Liver (tissue), 9 donors: Measurements from ENCODE around the gene ERMARD. TPM values are rescaled to one million over a fixed set of nuclear protein-coding genes. Genes with fewer than 3 reads are reported as not detected.

Source experiments
- DNase-seq: peaks from one replicate; pipeline ENCODE4 v3.0.0-alpha.2; 2017; ENCODE audit warnings: low spot score
- H3K27ac ChIP-seq, 2 donors: one replicate each; pipeline ENCODE4 v1.7.0; 2013; ENCODE audit warnings: inconsistent platforms in 2 of 2, low read length in 2 of 2, control low read depth in 1 of 2, low read depth in 1 of 2, mild to moderate bottlenecking in 1 of 2
- H3K27me3 ChIP-seq, 4 donors: one replicate each; pipeline versions ENCODE4 v1.6.1 to v1.7.0; 2013; ENCODE audit warnings: low read length in 3 of 4, inconsistent platforms in 1 of 4, mild to moderate bottlenecking in 1 of 4, moderate library complexity in 1 of 4; ENCODE audit not compliant: control insufficient read depth in 4 of 4, insufficient read depth in 4 of 4
- H3K36me3 ChIP-seq, 4 donors: one replicate each; pipeline versions ENCODE4 v1.6.1 to v1.7.0; 2013; ENCODE audit warnings: low read length in 3 of 4, mild to moderate bottlenecking in 3 of 4, low read depth in 1 of 4, moderate library complexity in 1 of 4; ENCODE audit not compliant: control insufficient read depth in 4 of 4, insufficient read depth in 3 of 4
- H3K4me1 ChIP-seq, 4 donors: one replicate each; pipeline versions ENCODE4 v1.6.1 to v1.7.0; 2013; ENCODE audit warnings: low read length in 3 of 4, mild to moderate bottlenecking in 3 of 4, moderate library complexity in 1 of 4; ENCODE audit not compliant: control insufficient read depth in 4 of 4, insufficient read depth in 4 of 4
- H3K4me3 ChIP-seq, 3 donors: one replicate each; pipeline versions ENCODE4 v1.6.1 to v1.7.0; 2013; ENCODE audit warnings: low read length in 3 of 3, control low read depth in 1 of 3, low read depth in 1 of 3, mild to moderate bottlenecking in 1 of 3
- H3K9ac ChIP-seq, 2 donors: one replicate each; pipeline ENCODE4 v1.7.0; 2013; ENCODE audit warnings: low read length in 2 of 2, mild to moderate bottlenecking in 2 of 2, moderate library complexity in 2 of 2, control low read depth in 1 of 2, low read depth in 1 of 2
- H3K9me3 ChIP-seq, 4 donors: one replicate each; pipeline versions ENCODE4 v1.6.1 to v1.7.0; 2013; ENCODE audit warnings: low read length in 3 of 4; ENCODE audit not compliant: control insufficient read depth in 4 of 4
- EGR1 ChIP-seq, 2 donors: IDR thresholded peaks; 2 replicates each; pipeline ENCODE4 v1.6.1; 2016 to 2018; ENCODE audit warnings: antibody characterized with exemption in 2 of 2, low read depth in 2 of 2
- FOXA1 ChIP-seq: IDR thresholded peaks from 2 replicates; pipeline ENCODE4 v1.6.1; 2016; ENCODE audit warnings: antibody characterized with exemption
- FOXA2 ChIP-seq: IDR thresholded peaks from 2 replicates; pipeline ENCODE4 v1.6.1; 2016; ENCODE audit warnings: antibody characterized with exemption
- GABPA ChIP-seq, 2 donors: IDR thresholded peaks in 1 of 2; conservative IDR thresholded peaks in 1 of 2; 2 replicates each; pipeline ENCODE4 v1.6.1; 2016; ENCODE audit warnings: antibody characterized with exemption in 2 of 2, mild to moderate bottlenecking in 1 of 2, moderate library complexity in 1 of 2
- HNF4A ChIP-seq, 2 donors: conservative IDR thresholded peaks; 2 replicates each; pipeline ENCODE4 v1.6.1; 2016; ENCODE audit warnings: antibody characterized with exemption in 2 of 2, mild to moderate bottlenecking in 2 of 2
- HNF4G ChIP-seq: IDR thresholded peaks from 2 replicates; pipeline ENCODE4 v1.6.1; 2016; ENCODE audit warnings: antibody characterized with exemption
- JUND ChIP-seq, 2 donors: IDR thresholded peaks; 2 replicates each; pipeline ENCODE4 v1.6.1; 2016; ENCODE audit warnings: antibody characterized with exemption in 2 of 2
- NR2F2 ChIP-seq: IDR thresholded peaks from 2 replicates; pipeline ENCODE4 v1.6.1; 2016; ENCODE audit warnings: antibody characterized with exemption
- RAD21 ChIP-seq, 2 donors: IDR thresholded peaks; 2 replicates each; pipeline ENCODE4 v1.6.1; 2016; ENCODE audit warnings: antibody characterized with exemption in 2 of 2, mild to moderate bottlenecking in 2 of 2
- RXRA ChIP-seq, 2 donors: IDR thresholded peaks; 2 replicates each; pipeline ENCODE4 v1.6.1; 2017 to 2018; ENCODE audit warnings: antibody characterized with exemption in 2 of 2, mild to moderate bottlenecking in 1 of 2
- SP1 ChIP-seq: IDR thresholded peaks from 2 replicates; pipeline ENCODE4 v1.6.1; 2018; ENCODE audit warnings: antibody characterized with exemption, mild to moderate bottlenecking
- TAF1 ChIP-seq: conservative IDR thresholded peaks from 2 replicates; pipeline ENCODE4 v1.6.1; 2016; ENCODE audit warnings: antibody characterized with exemption, mild to moderate bottlenecking
- YY1 ChIP-seq: IDR thresholded peaks from 2 replicates; pipeline ENCODE4 v1.6.1; 2016; ENCODE audit warnings: antibody characterized with exemption, mild to moderate bottlenecking
- WGBS: extraction: QIAGEN DNeasy Blood & Tissue Kit; methylation state at CpG from one replicate; pipeline ENCODE4 v1.1.7; 2013; 5-methylcytosine and 5-hydroxymethylcytosine counted together
- polyA plus RNA-seq, 2 donors: library from polyadenylated mRNA; stranded (reverse) in 1 of 2; unstranded in 1 of 2; fragments of 200-250 nt in 1 of 2; fragments of >200 nt in 1 of 2; fragmentation: Nextera tagmentation in 1 of 2; extraction: Ambion mirVana in 1 of 2; gene quantifications; one replicate each; pipeline versions ENCODE4 v1.2.1 to v1.2.3, GENCODE V29; 2013 to 2015
- total RNA-seq, 2 donors: library from RNA; depleted of rRNA; stranded (reverse); fragments of >200 nt; gene quantifications; one replicate each; pipeline ENCODE4 v1.2.3, GENCODE V29; 2014
- TF ChIP-seq, protein P1 (sequence below): fragments of 150-350 bp; IDR thresholded peaks from 2 replicates; pipeline ENCODE4 v1.5.1; 2017; ENCODE audit warnings: improper control_type of control experiment, low read depth, low read length; ENCODE audit not compliant: missing input control
- TF ChIP-seq, protein P2 (sequence below): IDR thresholded peaks from 2 replicates; pipeline ENCODE4 v1.6.1; 2016; ENCODE audit warnings: antibody characterized with exemption
- TF ChIP-seq, protein P3 (sequence below): IDR thresholded peaks from 2 replicates; pipeline ENCODE4 v1.6.1; 2016; ENCODE audit warnings: antibody characterized with exemption
- TF ChIP-seq, protein P4 (sequence below): IDR thresholded peaks from 2 replicates; pipeline ENCODE4 v1.6.1; 2016; ENCODE audit warnings: antibody characterized with exemption
- TF ChIP-seq, protein P5 (sequence below): IDR thresholded peaks from 2 replicates; pipeline ENCODE4 v1.6.1; 2016; ENCODE audit warnings: antibody characterized with exemption, mild to moderate bottlenecking
- donor health status: healthy.
- donor health status: healthy.
- donor health status: healthy.
- donor health status: healthy.
- donor health status: healthy.

Gene ERMARD
- total RNA-seq (10 to 100 TPM; 11.9 to 20.7 TPM), polyA plus RNA-seq (10 to 100 TPM; 10.1 to 16.1 TPM)

DNA sequence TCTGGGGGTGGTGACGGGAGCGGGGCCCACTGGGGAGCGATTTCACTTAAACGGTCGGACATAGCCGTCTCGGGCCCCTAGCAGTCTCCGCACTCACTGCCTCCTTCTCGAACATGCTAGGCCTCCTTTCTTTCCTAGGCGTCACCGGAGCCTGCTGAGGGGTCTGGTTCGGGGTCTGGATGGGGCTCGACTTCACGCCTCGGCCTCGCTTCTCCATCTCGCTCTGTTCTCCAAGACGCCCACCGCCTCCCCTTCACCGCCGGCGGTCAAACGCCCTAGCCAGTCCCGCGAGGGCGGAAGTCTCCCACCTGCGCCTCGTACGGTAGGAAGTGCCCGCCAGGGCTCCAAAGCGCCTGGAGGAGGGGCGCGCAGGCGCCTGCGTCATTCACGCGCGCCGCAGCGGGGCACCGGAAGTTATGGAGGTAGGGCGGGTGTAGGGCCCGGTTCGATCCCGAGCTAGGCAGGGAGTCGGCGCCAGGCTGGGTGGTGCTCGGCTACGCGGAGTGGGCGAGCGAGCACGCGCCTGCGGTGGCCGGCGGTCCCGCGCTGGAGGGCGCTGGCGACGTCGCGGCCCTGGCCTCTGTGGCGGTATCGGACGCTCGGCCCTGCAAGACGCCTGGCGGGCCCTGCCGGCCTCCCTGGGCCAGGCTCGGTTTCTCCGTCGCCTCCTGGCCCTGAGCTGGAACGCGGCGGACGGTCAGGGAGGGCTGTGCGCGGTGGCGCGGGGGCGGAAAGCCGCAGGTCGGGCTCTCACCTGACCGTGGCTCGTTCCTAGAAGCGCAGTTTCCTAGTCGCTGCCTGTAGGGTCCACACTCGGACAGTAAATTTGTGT lies at the start of gene ERMARD, which contains the start of gene DYNLT2:
ERMARD (plus strand) TSS at position 381 of the 832 bp plus-strand sequence; CDS start at position 417, 36 bp downstream.
DYNLT2 (minus strand) TSS at position 331 of the 832 bp plus-strand sequence; CDS start at position 217, 114 bp downstream.
- under 1% methylated on average over 90 of the region's 90 CpGs for WGBS
- H3K4me3 ChIP-seq = peak within 1 kb of the TSS; percentile 55 to 94 (median 89)
- no peaks in the 10 kb centered on the region for H3K9me3 ChIP-seq
- TF ChIP-seq FOXA2 (no peak), HNF4G (no peak), HNF4A (conservative IDR thresholded peaks at IDR 0.05) (peak in 1 of 2 donors; percentile 23), JUND (IDR thresholded peaks at IDR 0.05) (no peak), FOXA1 (no peak), GABPA (IDR thresholded peaks at IDR 0.05 in 1 of 2, conservative IDR thresholded peaks at IDR 0.05 in 1 of 2) (peak; percentile 66 to 96), RXRA (IDR thresholded peaks at IDR 0.05) (no peak), EGR1 (IDR thresholded peaks at IDR 0.05; ENCODE audit: low read depth in 2 of 2) (peak in 1 of 2 donors; percentile 22), RAD21 (IDR thresholded peaks at IDR 0.05) (peak; percentile 34 to 55), SP1 (peak; percentile 51), NR2F2 (no peak), YY1 (peak; percentile 94), TAF1 (peak; percentile 55)
- TF ChIP-seq, protein P1, sequence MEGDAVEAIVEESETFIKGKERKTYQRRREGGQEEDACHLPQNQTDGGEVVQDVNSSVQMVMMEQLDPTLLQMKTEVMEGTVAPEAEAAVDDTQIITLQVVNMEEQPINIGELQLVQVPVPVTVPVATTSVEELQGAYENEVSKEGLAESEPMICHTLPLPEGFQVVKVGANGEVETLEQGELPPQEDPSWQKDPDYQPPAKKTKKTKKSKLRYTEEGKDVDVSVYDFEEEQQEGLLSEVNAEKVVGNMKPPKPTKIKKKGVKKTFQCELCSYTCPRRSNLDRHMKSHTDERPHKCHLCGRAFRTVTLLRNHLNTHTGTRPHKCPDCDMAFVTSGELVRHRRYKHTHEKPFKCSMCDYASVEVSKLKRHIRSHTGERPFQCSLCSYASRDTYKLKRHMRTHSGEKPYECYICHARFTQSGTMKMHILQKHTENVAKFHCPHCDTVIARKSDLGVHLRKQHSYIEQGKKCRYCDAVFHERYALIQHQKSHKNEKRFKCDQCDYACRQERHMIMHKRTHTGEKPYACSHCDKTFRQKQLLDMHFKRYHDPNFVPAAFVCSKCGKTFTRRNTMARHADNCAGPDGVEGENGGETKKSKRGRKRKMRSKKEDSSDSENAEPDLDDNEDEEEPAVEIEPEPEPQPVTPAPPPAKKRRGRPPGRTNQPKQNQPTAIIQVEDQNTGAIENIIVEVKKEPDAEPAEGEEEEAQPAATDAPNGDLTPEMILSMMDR = peak; percentile 50
- TF ChIP-seq, protein P2, sequence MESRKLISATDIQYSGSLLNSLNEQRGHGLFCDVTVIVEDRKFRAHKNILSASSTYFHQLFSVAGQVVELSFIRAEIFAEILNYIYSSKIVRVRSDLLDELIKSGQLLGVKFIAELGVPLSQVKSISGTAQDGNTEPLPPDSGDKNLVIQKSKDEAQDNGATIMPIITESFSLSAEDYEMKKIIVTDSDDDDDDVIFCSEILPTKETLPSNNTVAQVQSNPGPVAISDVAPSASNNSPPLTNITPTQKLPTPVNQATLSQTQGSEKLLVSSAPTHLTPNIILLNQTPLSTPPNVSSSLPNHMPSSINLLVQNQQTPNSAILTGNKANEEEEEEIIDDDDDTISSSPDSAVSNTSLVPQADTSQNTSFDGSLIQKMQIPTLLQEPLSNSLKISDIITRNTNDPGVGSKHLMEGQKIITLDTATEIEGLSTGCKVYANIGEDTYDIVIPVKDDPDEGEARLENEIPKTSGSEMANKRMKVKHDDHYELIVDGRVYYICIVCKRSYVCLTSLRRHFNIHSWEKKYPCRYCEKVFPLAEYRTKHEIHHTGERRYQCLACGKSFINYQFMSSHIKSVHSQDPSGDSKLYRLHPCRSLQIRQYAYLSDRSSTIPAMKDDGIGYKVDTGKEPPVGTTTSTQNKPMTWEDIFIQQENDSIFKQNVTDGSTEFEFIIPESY = peak; percentile 85
- TF ChIP-seq, protein P3, sequence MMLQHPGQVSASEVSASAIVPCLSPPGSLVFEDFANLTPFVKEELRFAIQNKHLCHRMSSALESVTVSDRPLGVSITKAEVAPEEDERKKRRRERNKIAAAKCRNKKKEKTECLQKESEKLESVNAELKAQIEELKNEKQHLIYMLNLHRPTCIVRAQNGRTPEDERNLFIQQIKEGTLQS = no peak
- TF ChIP-seq, protein P4, sequence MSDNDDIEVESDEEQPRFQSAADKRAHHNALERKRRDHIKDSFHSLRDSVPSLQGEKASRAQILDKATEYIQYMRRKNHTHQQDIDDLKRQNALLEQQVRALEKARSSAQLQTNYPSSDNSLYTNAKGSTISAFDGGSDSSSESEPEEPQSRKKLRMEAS = peak; percentile 57
- TF ChIP-seq, protein P5, sequence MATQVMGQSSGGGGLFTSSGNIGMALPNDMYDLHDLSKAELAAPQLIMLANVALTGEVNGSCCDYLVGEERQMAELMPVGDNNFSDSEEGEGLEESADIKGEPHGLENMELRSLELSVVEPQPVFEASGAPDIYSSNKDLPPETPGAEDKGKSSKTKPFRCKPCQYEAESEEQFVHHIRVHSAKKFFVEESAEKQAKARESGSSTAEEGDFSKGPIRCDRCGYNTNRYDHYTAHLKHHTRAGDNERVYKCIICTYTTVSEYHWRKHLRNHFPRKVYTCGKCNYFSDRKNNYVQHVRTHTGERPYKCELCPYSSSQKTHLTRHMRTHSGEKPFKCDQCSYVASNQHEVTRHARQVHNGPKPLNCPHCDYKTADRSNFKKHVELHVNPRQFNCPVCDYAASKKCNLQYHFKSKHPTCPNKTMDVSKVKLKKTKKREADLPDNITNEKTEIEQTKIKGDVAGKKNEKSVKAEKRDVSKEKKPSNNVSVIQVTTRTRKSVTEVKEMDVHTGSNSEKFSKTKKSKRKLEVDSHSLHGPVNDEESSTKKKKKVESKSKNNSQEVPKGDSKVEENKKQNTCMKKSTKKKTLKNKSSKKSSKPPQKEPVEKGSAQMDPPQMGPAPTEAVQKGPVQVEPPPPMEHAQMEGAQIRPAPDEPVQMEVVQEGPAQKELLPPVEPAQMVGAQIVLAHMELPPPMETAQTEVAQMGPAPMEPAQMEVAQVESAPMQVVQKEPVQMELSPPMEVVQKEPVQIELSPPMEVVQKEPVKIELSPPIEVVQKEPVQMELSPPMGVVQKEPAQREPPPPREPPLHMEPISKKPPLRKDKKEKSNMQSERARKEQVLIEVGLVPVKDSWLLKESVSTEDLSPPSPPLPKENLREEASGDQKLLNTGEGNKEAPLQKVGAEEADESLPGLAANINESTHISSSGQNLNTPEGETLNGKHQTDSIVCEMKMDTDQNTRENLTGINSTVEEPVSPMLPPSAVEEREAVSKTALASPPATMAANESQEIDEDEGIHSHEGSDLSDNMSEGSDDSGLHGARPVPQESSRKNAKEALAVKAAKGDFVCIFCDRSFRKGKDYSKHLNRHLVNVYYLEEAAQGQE = peak; percentile 77
- no peaks in the 10 kb centered on the region for H3K27me3 ChIP-seq
- H3K4me1 ChIP-seq = peaks cover 0 to 22% (median 11%) of the 10 kb centered on the region in 4 donors
- H3K27ac ChIP-seq = peak within 1 kb of the TSS; percentile 93 to 94
- peak within 1 kb of the TSS; percentile 87 to 92 for H3K9ac ChIP-seq
- peak; percentile 95 for DNase-seq
- H3K36me3 ChIP-seq = peaks cover 0 to under 1% (median 0%) of the 10 kb centered on the region in 4 donors
